Prostate gland (tissue), 2 donors: Measurements from ENCODE around the gene MS4A6E.

Experiments
- CTCF ChIP-seq, 4 experiments: fragments of 200-600 bp in 2 of 4; fragments of 450-650 bp in 2 of 4; sonication (generic) in 2 of 4; IDR thresholded peaks; 1 replicate in 3 of 4; 2 replicates in 1 of 4; pipeline ENCODE4 v1.5.1; 2016 to 2019; ENCODE audit warnings: antibody characterized with exemption in 4 of 4, mild to moderate bottlenecking in 2 of 4, moderate library complexity in 2 of 4
- POLR2AphosphoS5 ChIP-seq: sonication (generic); formaldehyde crosslinking; IDR thresholded peaks from one replicate; pipeline ENCODE4 v1.6.1; 2017; ENCODE audit warnings: antibody characterized with exemption

DNA sequence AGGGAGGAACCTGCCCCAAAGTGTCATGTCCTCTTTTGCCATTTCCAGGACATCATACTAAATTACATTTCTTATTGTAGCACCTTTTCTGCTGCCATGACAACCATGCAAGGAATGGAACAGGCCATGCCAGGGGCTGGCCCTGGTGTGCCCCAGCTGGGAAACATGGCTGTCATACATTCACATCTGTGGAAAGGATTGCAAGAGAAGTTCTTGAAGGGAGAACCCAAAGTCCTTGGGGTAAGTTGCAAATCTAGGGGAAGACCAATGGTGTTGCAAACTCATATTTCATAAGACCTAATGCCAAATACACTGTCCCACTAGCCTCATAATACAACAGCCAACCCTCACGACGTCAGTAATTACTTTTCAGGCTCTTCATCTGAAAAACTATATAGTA is 34.9 kb upstream of the MS4A6E start:
- TF ChIP-seq CTCF (IDR thresholded peaks at IDR 0.05), result no peak
- TF ChIP-seq POLR2AphosphoS5, result no peak
